Peyer's patch (tissue), 4 donors: ENCODE data around the gene UNC119. TPM values are rescaled to one million over a fixed set of nuclear protein-coding genes. Genes with fewer than 3 reads are reported as not detected.

Experiments
- DNase-seq, 3 donors: peaks; one replicate each; pipeline ENCODE4 v3.0.0-alpha.2; 2017 to 2019
- H3K27ac ChIP-seq, 4 donors: fragments of 200-600 bp; sonication (generic); one replicate each; pipeline ENCODE4 v1.5.1; 2016 to 2019
- H3K27me3 ChIP-seq, 2 donors: fragments of 200-600 bp; sonication (generic); one replicate each; pipeline ENCODE4 v1.5.1; 2019
- H3K36me3 ChIP-seq, 3 donors: fragments of 200-600 bp; sonication (generic); one replicate each; pipeline ENCODE4 v1.5.1; 2016 to 2019
- H3K4me1 ChIP-seq, 4 donors: fragments of 200-600 bp; sonication (generic); one replicate each; pipeline ENCODE4 v1.5.1; 2016 to 2019
- H3K4me3 ChIP-seq, 4 donors: fragments of 200-600 bp; sonication (generic); 1 replicate in 3 of 4; 2 replicates in 1 of 4; pipeline ENCODE4 v1.5.1; 2016 to 2019; ENCODE audit warnings: mild to moderate bottlenecking in 1 of 4
- H3K9me3 ChIP-seq, 4 donors: fragments of 200-600 bp; sonication (generic); one replicate each; pipeline ENCODE4 v1.5.1; 2016 to 2019; ENCODE audit warnings: mild to moderate bottlenecking in 1 of 4
- POLR2A ChIP-seq, 2 donors: fragments of 450-650 bp; IDR thresholded peaks; one replicate each; pipeline ENCODE4 v1.5.1; 2017; ENCODE audit warnings: antibody characterized with exemption in 2 of 2, mild to moderate bottlenecking in 2 of 2, moderate library complexity in 2 of 2
- total RNA-seq, 4 donors: library from RNA; depleted of rRNA; stranded (reverse); fragments of >200 nt; gene quantifications; one replicate each; pipeline ENCODE4 v1.1.0, GENCODE V29; 2016
- TF ChIP-seq, protein P1 (sequence below), 6 experiments: fragments of 450-650 bp in 4 of 6; fragments of 200-600 bp in 2 of 6; sonication (generic) in 1 of 6; IDR thresholded peaks; one replicate each; pipeline ENCODE4 v1.5.1; 2017 to 2019; ENCODE audit warnings: antibody characterized with exemption in 6 of 6, mild to moderate bottlenecking in 3 of 6, moderate library complexity in 1 of 6

Gene UNC119
- total RNA-seq, 4 donors from 2014 or later, result 22.6 to 39.2 (median 31.4) TPM

GRCh38 chr17:28508211-28508724 lies 44.2 kb downstream of the UNC119 start:
- H3K36me3 ChIP-seq, result no peaks in the 10 kb centered on the region
- no peak for TF ChIP-seq POLR2A (IDR thresholded peaks at IDR 0.05)
- TF ChIP-seq, protein P1, sequence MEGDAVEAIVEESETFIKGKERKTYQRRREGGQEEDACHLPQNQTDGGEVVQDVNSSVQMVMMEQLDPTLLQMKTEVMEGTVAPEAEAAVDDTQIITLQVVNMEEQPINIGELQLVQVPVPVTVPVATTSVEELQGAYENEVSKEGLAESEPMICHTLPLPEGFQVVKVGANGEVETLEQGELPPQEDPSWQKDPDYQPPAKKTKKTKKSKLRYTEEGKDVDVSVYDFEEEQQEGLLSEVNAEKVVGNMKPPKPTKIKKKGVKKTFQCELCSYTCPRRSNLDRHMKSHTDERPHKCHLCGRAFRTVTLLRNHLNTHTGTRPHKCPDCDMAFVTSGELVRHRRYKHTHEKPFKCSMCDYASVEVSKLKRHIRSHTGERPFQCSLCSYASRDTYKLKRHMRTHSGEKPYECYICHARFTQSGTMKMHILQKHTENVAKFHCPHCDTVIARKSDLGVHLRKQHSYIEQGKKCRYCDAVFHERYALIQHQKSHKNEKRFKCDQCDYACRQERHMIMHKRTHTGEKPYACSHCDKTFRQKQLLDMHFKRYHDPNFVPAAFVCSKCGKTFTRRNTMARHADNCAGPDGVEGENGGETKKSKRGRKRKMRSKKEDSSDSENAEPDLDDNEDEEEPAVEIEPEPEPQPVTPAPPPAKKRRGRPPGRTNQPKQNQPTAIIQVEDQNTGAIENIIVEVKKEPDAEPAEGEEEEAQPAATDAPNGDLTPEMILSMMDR (IDR thresholded peaks at IDR 0.05), result no peak
- H3K4me1 ChIP-seq, result no peaks in the 10 kb centered on the region
- no peaks in the 10 kb centered on the region for H3K9me3 ChIP-seq
- no peaks in the 10 kb centered on the region for H3K27me3 ChIP-seq
- no peak overlapping the region for H3K4me3 ChIP-seq
- no peak for DNase-seq
- H3K27ac ChIP-seq, result no peak overlapping the region

- DNase-seq, result no peak
- Histone ChIP-seq H3K27me3 (no peaks in the 10 kb centered on the region), H3K4me3 (no peak overlapping the region), H3K27ac (no peak overlapping the region), H3K9me3 (no peaks in the 10 kb centered on the region), H3K36me3 (no peaks in the 10 kb centered on the region), H3K4me1 (no peaks in the 10 kb centered on the region)
- no peak for TF ChIP-seq POLR2A (IDR thresholded peaks at IDR 0.05)
- TF ChIP-seq, protein P1 (IDR thresholded peaks at IDR 0.05), result no peak
These were observed 44.7 kb downstream of the UNC119 start for GRCh38 chr17:28507567-28508203.

DNA sequence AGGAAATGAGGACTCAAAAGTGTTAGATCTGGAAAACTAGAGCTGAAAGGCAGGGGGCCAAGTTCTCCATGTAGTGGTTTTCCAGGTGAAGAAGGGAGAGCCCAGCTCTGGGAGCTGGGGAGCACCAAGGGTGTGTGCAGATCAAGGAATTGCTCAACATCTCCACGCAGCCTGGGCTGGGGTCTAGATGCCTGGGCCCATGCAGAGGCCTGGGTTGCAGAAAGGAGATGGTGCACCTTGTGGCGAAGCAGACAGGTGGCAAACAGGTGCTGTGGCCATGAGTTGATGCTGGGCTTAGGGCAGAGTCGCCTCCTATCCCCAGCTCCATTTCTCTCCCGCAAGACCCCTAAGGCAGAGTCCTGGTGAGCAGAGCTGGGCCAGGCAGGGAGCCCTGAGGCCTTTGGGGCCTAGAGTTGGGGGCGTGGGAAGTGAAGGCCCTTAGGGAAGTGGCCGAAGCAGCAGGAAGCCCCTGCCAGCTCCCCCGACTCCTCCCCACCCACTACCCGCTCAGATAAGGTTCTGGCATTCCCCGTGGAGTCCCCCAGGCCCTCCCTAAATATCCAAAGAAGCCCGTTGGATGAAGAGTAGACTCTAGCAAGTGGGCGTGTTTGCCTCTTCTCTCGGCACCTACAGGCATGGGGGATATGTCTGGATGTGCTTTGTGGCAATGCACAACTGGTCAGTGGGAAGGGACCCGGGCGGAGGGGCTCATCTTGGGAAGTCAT lies 45.5 kb downstream of the UNC119 start:
- no peaks in the 10 kb centered on the region for H3K36me3 ChIP-seq
- no peaks in the 10 kb centered on the region for H3K4me1 ChIP-seq
- H3K9me3 ChIP-seq, result no peaks in the 10 kb centered on the region
- no peak for TF ChIP-seq POLR2A (IDR thresholded peaks at IDR 0.05)
- TF ChIP-seq, protein P1 (IDR thresholded peaks at IDR 0.05), result no peak
- DNase-seq, result no peak
- H3K27me3 ChIP-seq, result no peaks in the 10 kb centered on the region
- H3K4me3 ChIP-seq, result no peak overlapping the region
- no peak overlapping the region for H3K27ac ChIP-seq

GRCh38 chr17:28505986-28506665 lies 46.3 kb downstream of the UNC119 start, which contains the start of gene FOXN1:
Gene FOXN1, plus strand, starts transcription at chr17:28506348. Its CDS starts 17,622 bp downstream, at chr17:28523970.
- no peak within 1 kb of the TSS for H3K27ac ChIP-seq
- no peaks in the 10 kb centered on the region for H3K4me1 ChIP-seq
- no peaks in the 10 kb centered on the region for H3K27me3 ChIP-seq
- DNase-seq, result no peak
- TF ChIP-seq, protein P1 (IDR thresholded peaks at IDR 0.05), result no peak
- no peak for TF ChIP-seq POLR2A (IDR thresholded peaks at IDR 0.05)
- H3K9me3 ChIP-seq, result no peaks in the 10 kb centered on the region
- H3K4me3 ChIP-seq, result no peak within 1 kb of the TSS
- no peaks in the 10 kb centered on the region for H3K36me3 ChIP-seq

GRCh38 chr17:28503420-28503819 lies 49.0 kb downstream of the UNC119 start:
- no peak overlapping the region for H3K4me3 ChIP-seq
- no peak for DNase-seq
- H3K27ac ChIP-seq, result no peak overlapping the region
- TF ChIP-seq POLR2A (IDR thresholded peaks at IDR 0.05), result no peak
- TF ChIP-seq, protein P1 (IDR thresholded peaks at IDR 0.05), result no peak
- H3K4me1 ChIP-seq, result peaks cover 0 to 16% (median 0%) of the 10 kb centered on the region in 4 donors
- no peaks in the 10 kb centered on the region for H3K36me3 ChIP-seq
- no peaks in the 10 kb centered on the region for H3K9me3 ChIP-seq
- H3K27me3 ChIP-seq, result no peaks in the 10 kb centered on the region
